ENCODE data around the gene SDHA. TPM values are rescaled to one million over a fixed set of nuclear protein-coding genes. Genes with fewer than 3 reads are reported as not detected.

Gene SDHA
- total and polyA plus RNA-seq, 10 donors: 58.6 to 135 (median 107) TPM

GRCh38 chr5:305050-305449, 86.9 kb downstream of the SDHA start:
- Histone ChIP-seq H3K9me3 (no peaks in the 10 kb centered on the region), H3K36me3 (peaks cover 0 to 60% (median 24%) of the 10 kb centered on the region in 6 donors), H3K4me3 (no peak overlapping the region), H3K27me3 (replicated peaks in 1 of 7) (no peaks in the 10 kb centered on the region), H3K27ac (no peak overlapping the region), H3K4me1 (peaks cover 0 to 24% (median 8%) of the 10 kb centered on the region in 6 donors)
- TF ChIP-seq POLR2AphosphoS5 (IDR thresholded peaks at IDR 0.05): no peak
- no peak for TF ChIP-seq POLR2A (IDR thresholded peaks at IDR 0.05)
- no peak for TF ChIP-seq CTCF (IDR thresholded peaks at IDR 0.05 in 8 of 11, conservative IDR thresholded peaks at IDR 0.05 in 3 of 11)
- DNase-seq: no peak
- intact Hi-C loops (cut with DNase I; ENCODE audit: low total_unique reads): no loop called here
- WGBS, 5 donors: 90 to 96% (median 93%) methylated on average over 8 to 9 of the region's 9 CpGs

GRCh38 chr5:305459-305858, 87.3 kb downstream of the SDHA start:
- peaks cover 0 to 28% (median 12%) of the 10 kb centered on the region in 6 donors for H3K4me1 ChIP-seq
- no peaks in the 10 kb centered on the region for H3K9me3 ChIP-seq
- no peak overlapping the region for H3K4me3 ChIP-seq
- 93 to 98% (median 96%) methylated on average over 14 of the region's 14 CpGs for WGBS, 5 donors
- H3K27ac ChIP-seq: no peak overlapping the region
- H3K27me3 ChIP-seq (replicated peaks in 1 of 7): no peaks in the 10 kb centered on the region
- intact Hi-C loops (cut with DNase I; ENCODE audit: low total_unique reads): no loop called here
- H3K36me3 ChIP-seq: peaks cover 0 to 64% (median 25%) of the 10 kb centered on the region in 6 donors
- peak; percentile 50 for DNase-seq
- TF ChIP-seq POLR2AphosphoS5 (IDR thresholded peaks at IDR 0.05) (no peak), POLR2A (IDR thresholded peaks at IDR 0.05) (no peak), CTCF (IDR thresholded peaks at IDR 0.05 in 8 of 11, conservative IDR thresholded peaks at IDR 0.05 in 3 of 11) (no peak)

- no peaks in the 10 kb centered on the region for H3K9me3 ChIP-seq
- H3K4me3 ChIP-seq: no peak overlapping the region
- H3K4me1 ChIP-seq: peaks cover 0 to 36% (median 17%) of the 10 kb centered on the region in 6 donors
- 94 to 96% (median 95%) methylated on average over 25 to 28 of the region's 28 CpGs for WGBS, 5 donors
- H3K27ac ChIP-seq: no peak overlapping the region
- H3K27me3 ChIP-seq (replicated peaks in 1 of 7): no peaks in the 10 kb centered on the region
- TF ChIP-seq POLR2A (IDR thresholded peaks at IDR 0.05): no peak
- no peak for TF ChIP-seq CTCF (IDR thresholded peaks at IDR 0.05 in 8 of 11, conservative IDR thresholded peaks at IDR 0.05 in 3 of 11)
- TF ChIP-seq POLR2AphosphoS5 (IDR thresholded peaks at IDR 0.05): no peak
- DNase-seq: peak; percentile 41
- intact Hi-C loops (cut with DNase I; ENCODE audit: low total_unique reads): no loop called here
- peaks cover 0 to 65% (median 25%) of the 10 kb centered on the region in 6 donors for H3K36me3 ChIP-seq
Observed at GRCh38 chr5:306011-306805, 88.1 kb downstream of the SDHA start.

Other genes with a start within 250 kb of the SDHA start
- under 1 TPM in 6 of 7 donors, not detected in 1; 0.06 to 0.51 (median 0.34) TPM for gene PLEKHG4B, start 126.2 kb upstream of the SDHA start, total RNA-seq
- under 1 TPM in 2 of 3 donors, not detected in 1; under 0.01 to 0.09 TPM for gene PLEKHG4B, start 126.2 kb upstream of the SDHA start, polyA plus RNA-seq
- gene LRRC14B, start 26.8 kb upstream of the SDHA start, total RNA-seq: not detected
- gene LRRC14B, start 26.8 kb upstream of the SDHA start, polyA plus RNA-seq: under 1 TPM in 1 of 3 donors, not detected in 2; 0.10 TPM
- gene CCDC127, start 167 bp upstream of the SDHA start, total RNA-seq: 1 to 10 TPM; 2.8 to 8.9 (median 5.7) TPM
- gene CCDC127, start 167 bp upstream of the SDHA start, polyA plus RNA-seq: 1 to 10 TPM; 1.2 to 2.6 (median 1.8) TPM
- 100 to 1,000 TPM in 3 of 7 donors, 10 to 100 TPM in 4; 74.1 to 106 (median 96.9) TPM for gene PDCD6, start 53.3 kb downstream of the SDHA start, total RNA-seq
- gene PDCD6, start 53.3 kb downstream of the SDHA start, polyA plus RNA-seq: 100 to 1,000 TPM; 102 to 158 (median 127) TPM
- 10 to 100 TPM; 11.2 to 28.5 (median 14.0) TPM for gene AHRR, start 103.4 kb downstream of the SDHA start, total RNA-seq
- gene AHRR, start 103.4 kb downstream of the SDHA start, polyA plus RNA-seq: 1 to 10 TPM in 2 of 3 donors, under 1 TPM in 1; 0.96 to 5.4 (median 2.8) TPM
- 10 to 100 TPM; 61.5 to 87.0 (median 77.5) TPM for gene EXOC3, start 224.9 kb downstream of the SDHA start, total RNA-seq
- 10 to 100 TPM; 22.7 to 62.0 (median 57.8) TPM for gene EXOC3, start 224.9 kb downstream of the SDHA start, polyA plus RNA-seq